Measurements from ENCODE around the gene IDI2. TPM values are rescaled to one million over a fixed set of nuclear protein-coding genes. Genes with fewer than 3 reads are reported as not detected.
"Not testable (repeated sequence)": the region's sequence is repeated elsewhere in the genome, so short reads cannot be mapped to it uniquely, and the experiment has no call there.

The IDI2 gene
- total RNA-seq, 1 donor from 2014 or later: not detected

DNA sequence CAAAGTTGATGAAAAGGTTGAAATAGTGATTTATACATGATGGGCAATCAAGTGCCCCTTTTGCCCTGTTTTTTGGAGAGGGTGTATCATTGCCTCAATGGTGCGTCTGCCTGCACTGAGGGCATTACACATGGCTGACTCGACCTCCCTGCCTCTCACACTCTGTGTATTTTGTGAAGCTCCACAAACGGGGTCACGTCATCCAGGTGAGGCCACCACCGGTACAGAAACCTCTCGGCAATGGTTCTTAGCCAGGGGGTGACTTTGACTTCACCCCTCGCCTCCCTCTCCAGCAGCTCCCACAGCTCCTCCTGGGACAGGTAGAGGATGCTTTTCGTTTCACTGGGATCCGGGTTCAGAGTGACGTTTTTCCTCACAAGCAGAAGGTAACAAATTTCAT is 6.3 kb downstream of the IDI2 start:
- TF ChIP-seq CTCF (IDR thresholded peaks at IDR 0.05): no peak
- Histone ChIP-seq H3K9me3 (no peaks in the 10 kb centered on the region), H3K4me1 (no peaks in the 10 kb centered on the region), H3K27ac (no peak overlapping the region), H3K27me3 (ENCODE audit: low read depth) (no peaks in the 10 kb centered on the region), H3K4me3 (no peak overlapping the region), H3K36me3 (peaks cover 51% of the 10 kb centered on the region)
- ATAC-seq: no peak
- intact Hi-C loops (cut with DNase I): no loop called here
- DNase-seq: no peak

- no peak for TF ChIP-seq CTCF (IDR thresholded peaks at IDR 0.05)
- ATAC-seq (no peak), DNase-seq (no peak)
- intact Hi-C loops (cut with DNase I): no loop called here
- Histone ChIP-seq H3K4me3 (no peak overlapping the region), H3K27ac (no peak overlapping the region), H3K4me1 (no peaks in the 10 kb centered on the region), H3K9me3 (no peaks in the 10 kb centered on the region), H3K36me3 (peaks cover 85% of the 10 kb centered on the region), H3K27me3 (ENCODE audit: low read depth) (no peaks in the 10 kb centered on the region)
Observed at GRCh38 chr10:1015688-1016087, 10.0 kb downstream of the IDI2 start.

DNA sequence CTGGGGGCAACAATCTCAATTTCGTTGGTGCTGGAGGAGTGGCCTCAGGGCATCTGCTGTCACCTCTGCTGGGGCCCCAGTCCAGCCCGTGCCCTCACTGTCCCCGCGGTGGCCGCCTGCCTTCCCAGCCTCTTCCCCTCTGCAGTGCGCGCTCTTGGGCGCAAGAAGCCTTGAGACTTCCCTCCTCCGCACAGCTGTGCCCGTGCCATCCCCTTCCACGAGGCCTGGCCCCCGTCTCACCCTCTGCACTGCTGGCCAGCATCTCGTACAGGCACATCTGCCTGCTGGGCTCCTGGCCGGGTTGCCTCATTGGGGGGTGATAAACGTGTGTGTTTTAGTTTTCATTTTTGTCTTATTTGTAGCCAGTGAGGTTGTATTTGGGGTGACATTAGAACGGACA is 14.0 kb downstream of the IDI2 start:
- H3K4me3 ChIP-seq: no peak overlapping the region
- H3K27me3 ChIP-seq (ENCODE audit: low read depth): no peaks in the 10 kb centered on the region
- ATAC-seq: no peak
- DNase-seq: no peak
- intact Hi-C loops (cut with DNase I): no loop called here
- no peak overlapping the region for H3K27ac ChIP-seq
- no peaks in the 10 kb centered on the region for H3K4me1 ChIP-seq
- H3K36me3 ChIP-seq: peaks cover 94% of the 10 kb centered on the region
- H3K9me3 ChIP-seq: no peaks in the 10 kb centered on the region
- no peak for TF ChIP-seq CTCF (IDR thresholded peaks at IDR 0.05)

DNA sequence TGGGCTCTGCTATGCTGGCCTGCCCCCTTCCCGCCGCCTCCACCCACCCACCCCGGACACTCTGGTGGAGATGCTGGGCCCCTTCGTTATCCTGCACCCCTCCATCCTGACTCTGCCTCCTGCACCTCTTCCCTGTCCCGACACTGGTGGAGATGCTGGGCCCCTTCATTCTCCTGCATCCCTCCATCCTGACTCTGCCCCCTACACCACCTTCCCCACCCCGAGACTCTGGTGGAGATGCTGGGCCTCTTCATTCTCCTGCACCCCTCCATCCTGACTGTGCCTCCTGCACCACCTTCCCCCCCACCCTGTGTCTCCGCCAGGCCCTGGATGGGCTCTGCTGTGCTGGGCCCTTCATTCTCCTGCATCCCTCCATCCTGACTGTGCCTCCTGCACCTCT is 15.0 kb downstream of the IDI2 start:
- DNase-seq (no peak), ATAC-seq (no peak)
- no peak for TF ChIP-seq CTCF (IDR thresholded peaks at IDR 0.05)
- intact Hi-C loops (cut with DNase I): no loop called here
- Histone ChIP-seq H3K9me3 (no peaks in the 10 kb centered on the region), H3K27me3 (ENCODE audit: low read depth) (no peaks in the 10 kb centered on the region), H3K4me1 (no peaks in the 10 kb centered on the region), H3K4me3 (no peak overlapping the region), H3K27ac (no peak overlapping the region), H3K36me3 (peaks cover 94% of the 10 kb centered on the region)

DNA sequence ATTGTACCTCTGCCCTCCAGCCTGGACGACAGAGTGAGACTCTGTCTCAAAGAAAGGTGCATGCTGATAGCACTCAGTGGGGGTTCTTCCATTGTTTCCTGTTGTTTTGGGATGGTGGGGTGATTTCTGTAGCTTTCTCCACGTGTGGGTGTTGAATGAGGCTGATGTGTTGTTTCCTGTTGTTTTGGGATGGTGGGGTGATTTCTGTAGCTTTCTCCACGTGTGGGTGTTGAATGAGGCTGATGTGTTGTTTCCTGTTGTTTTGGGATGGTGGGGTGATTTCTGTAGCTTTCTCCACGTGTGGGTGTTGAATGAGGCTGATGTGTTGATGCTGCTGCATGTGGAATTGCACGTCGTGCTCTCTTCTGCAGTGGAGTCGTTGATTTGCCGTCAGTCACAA is 15.7 kb downstream of the IDI2 start:
- H3K9me3 ChIP-seq; intact Hi-C loops (cut with DNase I); H3K27me3 ChIP-seq (ENCODE audit: low read depth); H3K4me1 ChIP-seq; H3K27ac ChIP-seq; DNase-seq; H3K4me3 ChIP-seq; ATAC-seq: not testable (repeated sequence)
- H3K36me3 ChIP-seq: peaks cover 97% of the 10 kb centered on the region

- Histone ChIP-seq H3K36me3 (peaks cover 97% of the 10 kb centered on the region), H3K4me3 (no peak overlapping the region), H3K27ac (no peak overlapping the region), H3K27me3 (ENCODE audit: low read depth) (no peaks in the 10 kb centered on the region), H3K4me1 (no peaks in the 10 kb centered on the region), H3K9me3 (no peaks in the 10 kb centered on the region)
- no peak for ATAC-seq
- no peak for TF ChIP-seq CTCF (IDR thresholded peaks at IDR 0.05)
- intact Hi-C loops (cut with DNase I): no loop called here
- DNase-seq: no peak
Observed at GRCh38 chr10:1009071-1009494, 16.6 kb downstream of the IDI2 start.
